ENCODE measurements around the gene XPNPEP2.

GRCh38 chrX:129733335-129733734 lies 5.4 kb upstream of the XPNPEP2 start:
- no peak for TF ChIP-seq CTCF (IDR thresholded peaks at IDR 0.05; ENCODE audit: low read depth, low read length, missing input control)
- no peak for TF ChIP-seq RAD21 (IDR thresholded peaks at IDR 0.05)
- no peak for TF ChIP-seq ZBTB33 (IDR thresholded peaks at IDR 0.05)
- TF ChIP-seq MAX (IDR thresholded peaks at IDR 0.05), result no peak
- no peak for TF ChIP-seq TAF1 (conservative IDR thresholded peaks at IDR 0.05)
- TF ChIP-seq REST (IDR thresholded peaks at IDR 0.05), result no peak
- TF ChIP-seq HNF4A (conservative IDR thresholded peaks at IDR 0.05), result no peak
- no peak for TF ChIP-seq ATF3 (IDR thresholded peaks at IDR 0.05)

All from liver (tissue), 3 donors.